Erythroblast (primary cell): ENCODE measurements around the gene SENP1.

Source experiments
- GATA1 ChIP-seq: IDR thresholded peaks from 2 replicates; pipeline ENCODE4 v1.6.1; 2011; ENCODE audit warnings: low read depth, mild to moderate bottlenecking, control low read depth, low read length, moderate library complexity
- POLR2A ChIP-seq: IDR thresholded peaks from 2 replicates; pipeline ENCODE4 v1.6.1; 2011; ENCODE audit warnings: mild to moderate bottlenecking, low read length

DNA sequence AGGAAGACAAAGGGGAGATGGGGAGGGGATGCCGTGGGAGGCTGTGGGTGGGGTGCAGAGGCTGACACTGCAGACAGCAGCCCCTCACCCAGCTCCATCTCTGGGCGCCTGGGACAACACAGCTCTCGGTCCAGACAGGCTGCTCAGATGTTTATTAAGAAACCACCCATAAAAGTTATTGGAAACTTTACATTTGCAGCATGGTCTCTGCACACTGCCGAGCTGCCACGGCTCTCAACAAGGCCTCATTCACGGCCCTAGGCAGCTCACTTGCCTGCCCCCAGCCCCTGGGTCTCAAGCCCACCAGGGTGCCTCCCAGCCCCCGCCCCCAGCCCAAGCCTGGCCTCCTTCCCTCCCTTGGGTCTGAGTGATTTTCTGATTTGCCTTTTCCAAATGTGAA, 80.6 kb downstream of the SENP1 start:
- TF ChIP-seq POLR2A, result no peak
- TF ChIP-seq GATA1, result no peak
